HL-60 (cell line): Measurements from ENCODE around the gene ZNF518B.
"Not testable (repeated sequence)": the region's sequence is repeated elsewhere in the genome, so short reads cannot be mapped to it uniquely, and the experiment has no call there.

Source experiments
- DNase-seq, 2 experiments: peaks; one replicate each; pipeline ENCODE4 v3.0.0-alpha.2; 2010 to 2020; ENCODE audit warnings: low read depth in 1 of 2, low spot score in 1 of 2
- H3K27ac ChIP-seq: fragments of 250-450 bp; sonication (Bioruptor Pico); replicated peaks from 2 replicates; pipeline ENCODE4 v1.5.1; 2020; ENCODE audit warnings: mild to moderate bottlenecking, moderate library complexity
- H3K27me3 ChIP-seq: fragments of 250-450 bp; sonication (Bioruptor Pico); 2 replicates; pipeline ENCODE4 v1.5.1; 2021; ENCODE audit warnings: mild to moderate bottlenecking, moderate library complexity; ENCODE audit not compliant: insufficient read depth, poor library complexity, severe bottlenecking
- H3K4me3 ChIP-seq: replicated peaks from 2 replicates; pipeline ENCODE4 v1.5.1; 2011; ENCODE audit warnings: mild to moderate bottlenecking, control low read depth, low read length; ENCODE audit not compliant: insufficient read depth
- CTCF ChIP-seq: IDR thresholded peaks from one replicate; pipeline ENCODE4 v1.5.1; 2011; ENCODE audit warnings: low read length, control low read depth, inconsistent platforms; ENCODE audit not compliant: insufficient read depth
- GABPA ChIP-seq: IDR thresholded peaks from 2 replicates; pipeline ENCODE4 v1.6.1; 2012; ENCODE audit warnings: low read depth
- POLR2AphosphoS5 ChIP-seq: IDR thresholded peaks from 2 replicates; pipeline ENCODE4 v1.6.1; 2012; ENCODE audit warnings: low read depth
- SPI1 ChIP-seq: IDR thresholded peaks from 2 replicates; pipeline ENCODE4 v1.6.1; 2012; ENCODE audit warnings: low read depth, mild to moderate bottlenecking, borderline replicate concordance
- TF ChIP-seq, protein P1 (sequence below): IDR thresholded peaks from 2 replicates; pipeline ENCODE4 v1.6.1; 2012; ENCODE audit warnings: low read depth; ENCODE audit not compliant: insufficient replicate concordance

Gene ZNF518B

GRCh38 chr4:10442976-10443375 lies 14.2 kb downstream of the ZNF518B start:
- Histone ChIP-seq H3K27me3 (no peaks in the 10 kb centered on the region), H3K4me3 (no peak overlapping the region), H3K27ac (no peak overlapping the region)
- no peak for DNase-seq
- no peak for TF ChIP-seq POLR2AphosphoS5
- TF ChIP-seq, protein P1, sequence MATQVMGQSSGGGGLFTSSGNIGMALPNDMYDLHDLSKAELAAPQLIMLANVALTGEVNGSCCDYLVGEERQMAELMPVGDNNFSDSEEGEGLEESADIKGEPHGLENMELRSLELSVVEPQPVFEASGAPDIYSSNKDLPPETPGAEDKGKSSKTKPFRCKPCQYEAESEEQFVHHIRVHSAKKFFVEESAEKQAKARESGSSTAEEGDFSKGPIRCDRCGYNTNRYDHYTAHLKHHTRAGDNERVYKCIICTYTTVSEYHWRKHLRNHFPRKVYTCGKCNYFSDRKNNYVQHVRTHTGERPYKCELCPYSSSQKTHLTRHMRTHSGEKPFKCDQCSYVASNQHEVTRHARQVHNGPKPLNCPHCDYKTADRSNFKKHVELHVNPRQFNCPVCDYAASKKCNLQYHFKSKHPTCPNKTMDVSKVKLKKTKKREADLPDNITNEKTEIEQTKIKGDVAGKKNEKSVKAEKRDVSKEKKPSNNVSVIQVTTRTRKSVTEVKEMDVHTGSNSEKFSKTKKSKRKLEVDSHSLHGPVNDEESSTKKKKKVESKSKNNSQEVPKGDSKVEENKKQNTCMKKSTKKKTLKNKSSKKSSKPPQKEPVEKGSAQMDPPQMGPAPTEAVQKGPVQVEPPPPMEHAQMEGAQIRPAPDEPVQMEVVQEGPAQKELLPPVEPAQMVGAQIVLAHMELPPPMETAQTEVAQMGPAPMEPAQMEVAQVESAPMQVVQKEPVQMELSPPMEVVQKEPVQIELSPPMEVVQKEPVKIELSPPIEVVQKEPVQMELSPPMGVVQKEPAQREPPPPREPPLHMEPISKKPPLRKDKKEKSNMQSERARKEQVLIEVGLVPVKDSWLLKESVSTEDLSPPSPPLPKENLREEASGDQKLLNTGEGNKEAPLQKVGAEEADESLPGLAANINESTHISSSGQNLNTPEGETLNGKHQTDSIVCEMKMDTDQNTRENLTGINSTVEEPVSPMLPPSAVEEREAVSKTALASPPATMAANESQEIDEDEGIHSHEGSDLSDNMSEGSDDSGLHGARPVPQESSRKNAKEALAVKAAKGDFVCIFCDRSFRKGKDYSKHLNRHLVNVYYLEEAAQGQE: no peak
- no peak for TF ChIP-seq SPI1
- no peak for TF ChIP-seq GABPA
- TF ChIP-seq CTCF: no peak

- H3K27me3 ChIP-seq: no peaks in the 10 kb centered on the region
- no peak for DNase-seq
- no peak overlapping the region for H3K4me3 ChIP-seq
- H3K27ac ChIP-seq: no peak overlapping the region
- no peak for TF ChIP-seq SPI1
- no peak for TF ChIP-seq CTCF
- no peak for TF ChIP-seq GABPA
- TF ChIP-seq, protein P1: no peak
- TF ChIP-seq POLR2AphosphoS5: no peak
These were observed 15.7 kb downstream of the ZNF518B start for GRCh38 chr4:10441512-10441911.

DNA sequence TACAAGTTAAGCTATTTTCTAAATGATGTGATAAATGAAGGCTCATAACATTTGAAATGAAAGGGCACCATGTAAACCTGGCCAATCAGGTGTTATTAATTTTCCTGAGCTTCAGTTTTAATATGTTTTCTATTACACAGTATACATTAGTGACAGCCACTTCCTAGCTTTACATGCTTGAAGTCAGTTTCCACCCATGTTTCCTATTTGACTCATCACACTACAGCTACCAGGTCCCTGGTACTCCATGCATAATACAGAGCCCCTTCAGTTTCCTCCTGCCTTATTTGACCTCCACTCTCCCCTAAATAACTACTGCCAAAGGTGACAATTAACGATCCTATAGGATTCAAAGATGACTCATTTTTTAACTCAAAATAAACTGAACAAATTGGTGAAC lies 18.3 kb downstream of the ZNF518B start:
- TF ChIP-seq, protein P1: no peak
- TF ChIP-seq GABPA: no peak
- Histone ChIP-seq H3K27me3 (no peaks in the 10 kb centered on the region), H3K4me3 (no peak overlapping the region), H3K27ac (no peak overlapping the region)
- no peak for DNase-seq

- DNase-seq: no peak
- Histone ChIP-seq H3K4me3 (no peak overlapping the region), H3K27me3 (no peaks in the 10 kb centered on the region), H3K27ac (no peak overlapping the region)
- TF ChIP-seq SPI1 (no peak), GABPA (no peak)
- TF ChIP-seq, protein P1: no peak
These were observed 19.5 kb downstream of the ZNF518B start for GRCh38 chr4:10437735-10438134.

DNA sequence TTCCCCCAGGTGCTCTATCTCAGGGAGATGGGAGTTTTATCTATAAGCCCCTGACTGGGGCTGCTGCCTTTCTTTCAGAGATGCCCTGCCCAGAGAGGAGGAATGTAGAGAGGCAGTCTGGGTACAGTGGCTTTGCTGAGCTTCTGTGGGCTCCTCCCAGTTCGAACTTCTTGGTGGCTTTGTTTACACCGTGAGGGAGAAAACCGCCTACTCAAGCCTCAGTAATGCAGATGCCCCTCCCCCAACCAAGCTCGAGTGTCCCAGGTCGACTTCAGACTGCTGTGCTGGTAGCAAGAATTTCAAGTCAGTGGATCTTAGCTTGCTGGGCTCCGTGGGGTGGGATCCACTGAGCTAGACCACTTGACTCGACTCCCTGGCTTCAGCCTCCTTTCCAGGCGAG lies 29.5 kb downstream of the ZNF518B start:
- H3K4me3 ChIP-seq, DNase-seq, H3K27me3 ChIP-seq, H3K27ac ChIP-seq: not testable (repeated sequence)
